HG03103 (cell line): ENCODE results near the gene SLC23A3.

ENCODE experiments used
- ATAC-seq: cut with Tn5 transposase; IDR thresholded peaks from one replicate; pipeline ENCODE4 v1.9.1; 2021; ENCODE audit warnings: low read depth; ENCODE audit not compliant: unreplicated experiment

The SLC23A3 gene

GRCh38 chr2:219116776-219117646 is 52.8 kb downstream of the SLC23A3 start:
- no peak for ATAC-seq

GRCh38 chr2:219112651-219113338 is 57.0 kb downstream of the SLC23A3 start:
- no peak for ATAC-seq

GRCh38 chr2:219112062-219112406 is 57.8 kb downstream of the SLC23A3 start:
- ATAC-seq: no peak
